ENCODE data around the gene KRTAP4-12.
"Not testable (repeated sequence)": the region's sequence is repeated elsewhere in the genome, so short reads cannot be mapped to it uniquely, and the experiment has no call there.

GRCh38 chr17:41104386-41105038, 19.5 kb downstream of the KRTAP4-12 start:
- not testable (repeated sequence) for TF ChIP-seq CTCF (IDR thresholded peaks at IDR 0.05; ENCODE audit: poor library complexity, severe bottlenecking); POLR2AphosphoS5 (IDR thresholded peaks at IDR 0.05); RAD21 (conservative IDR thresholded peaks at IDR 0.05); EZH2 (IDR thresholded peaks at IDR 0.05; ENCODE audit: borderline replicate concordance, insufficient read depth, low read length, poor library complexity, severe bottlenecking)

Data from neural cell (in vitro differentiated cells).